Nephron progenitor cell (in vitro differentiated cells): ENCODE measurements around the gene TRABD.

Source experiments
- DNase-seq: peaks from one replicate; pipeline ENCODE4 v3.0.0; 2021
- H3K27ac Mint-ChIP-seq: 2 replicates; pipeline ENCODE4 v1.8.0; 2021; ENCODE audit warnings: mild to moderate bottlenecking, moderate library complexity, mixed read lengths
- H3K27me3 Mint-ChIP-seq: 2 replicates; pipeline ENCODE4 v1.8.0; 2021; ENCODE audit warnings: mild to moderate bottlenecking, low read depth, mixed read lengths; ENCODE audit not compliant: poor library complexity
- H3K36me3 Mint-ChIP-seq: 2 replicates; pipeline ENCODE4 v1.8.0; 2021; ENCODE audit warnings: low read depth, mixed read lengths
- H3K4me1 Mint-ChIP-seq: 2 replicates; pipeline ENCODE4 v1.8.0; 2021; ENCODE audit warnings: mixed read lengths
- H3K4me3 Mint-ChIP-seq: 2 replicates; pipeline ENCODE4 v1.8.0; 2021; ENCODE audit warnings: mild to moderate bottlenecking, moderate library complexity, mixed read lengths
- H3K9me3 Mint-ChIP-seq: 2 replicates; pipeline ENCODE4 v1.8.0; 2021; ENCODE audit warnings: mild to moderate bottlenecking, moderate library complexity, mixed read lengths
- TF ChIP-seq, protein P1 (sequence below): fragments of 200-600 bp; sonication (generic); IDR thresholded peaks from 2 replicates; pipeline ENCODE4 v1.5.0; 2021; ENCODE audit warnings: antibody characterized with exemption

Gene TRABD

GRCh38 chr22:50228366-50228765 is 42.7 kb downstream of the TRABD start:
- H3K9me3 Mint-ChIP-seq: no peaks in the 10 kb centered on the region
- DNase-seq: no peak
- peaks cover 5% of the 10 kb centered on the region for H3K4me1 Mint-ChIP-seq
- peaks cover 10% of the 10 kb centered on the region for H3K27me3 Mint-ChIP-seq
- TF ChIP-seq, protein P1, sequence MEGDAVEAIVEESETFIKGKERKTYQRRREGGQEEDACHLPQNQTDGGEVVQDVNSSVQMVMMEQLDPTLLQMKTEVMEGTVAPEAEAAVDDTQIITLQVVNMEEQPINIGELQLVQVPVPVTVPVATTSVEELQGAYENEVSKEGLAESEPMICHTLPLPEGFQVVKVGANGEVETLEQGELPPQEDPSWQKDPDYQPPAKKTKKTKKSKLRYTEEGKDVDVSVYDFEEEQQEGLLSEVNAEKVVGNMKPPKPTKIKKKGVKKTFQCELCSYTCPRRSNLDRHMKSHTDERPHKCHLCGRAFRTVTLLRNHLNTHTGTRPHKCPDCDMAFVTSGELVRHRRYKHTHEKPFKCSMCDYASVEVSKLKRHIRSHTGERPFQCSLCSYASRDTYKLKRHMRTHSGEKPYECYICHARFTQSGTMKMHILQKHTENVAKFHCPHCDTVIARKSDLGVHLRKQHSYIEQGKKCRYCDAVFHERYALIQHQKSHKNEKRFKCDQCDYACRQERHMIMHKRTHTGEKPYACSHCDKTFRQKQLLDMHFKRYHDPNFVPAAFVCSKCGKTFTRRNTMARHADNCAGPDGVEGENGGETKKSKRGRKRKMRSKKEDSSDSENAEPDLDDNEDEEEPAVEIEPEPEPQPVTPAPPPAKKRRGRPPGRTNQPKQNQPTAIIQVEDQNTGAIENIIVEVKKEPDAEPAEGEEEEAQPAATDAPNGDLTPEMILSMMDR: no peak
- H3K36me3 Mint-ChIP-seq: peaks cover 13% of the 10 kb centered on the region
- H3K27ac Mint-ChIP-seq: peak overlapping the region; percentile 45
- H3K4me3 Mint-ChIP-seq: no peak overlapping the region

DNA sequence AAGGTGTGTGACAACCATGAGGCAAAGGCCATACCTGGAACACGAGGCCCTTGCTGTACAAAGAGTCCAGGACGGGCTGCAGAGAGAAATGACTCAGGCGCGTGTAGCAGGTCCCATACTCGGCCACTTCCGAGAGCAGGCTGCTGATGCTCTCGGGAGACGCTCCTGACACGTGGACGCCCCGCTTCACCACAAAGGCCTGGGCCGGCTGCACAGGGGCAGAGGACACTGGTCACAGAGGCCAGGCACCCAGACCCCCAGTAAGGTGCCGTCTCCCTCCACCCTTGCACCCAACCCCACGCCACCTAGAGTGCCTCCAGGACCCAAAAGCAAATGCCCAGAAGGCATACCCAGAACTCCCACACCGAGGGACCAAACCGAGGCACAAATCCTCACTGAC is 43.7 kb downstream of the TRABD start:
- Mint-ChIP-seq H3K36me3 (peaks cover 16% of the 10 kb centered on the region), H3K4me1 (no peaks in the 10 kb centered on the region), H3K9me3 (no peaks in the 10 kb centered on the region), H3K4me3 (no peak overlapping the region), H3K27ac (no peak overlapping the region), H3K27me3 (peaks cover 7% of the 10 kb centered on the region)
- TF ChIP-seq, protein P1: no peak
- DNase-seq: no peak

- no peak for DNase-seq
- no peaks in the 10 kb centered on the region for H3K4me1 Mint-ChIP-seq
- peaks cover 10% of the 10 kb centered on the region for H3K27me3 Mint-ChIP-seq
- H3K4me3 Mint-ChIP-seq: no peak overlapping the region
- H3K9me3 Mint-ChIP-seq: no peaks in the 10 kb centered on the region
- TF ChIP-seq, protein P1: no peak
- peak overlapping the region; percentile 38 for H3K27ac Mint-ChIP-seq
- H3K36me3 Mint-ChIP-seq: peaks cover 28% of the 10 kb centered on the region
Observed at GRCh38 chr22:50232481-50233151, 46.9 kb downstream of the TRABD start.

GRCh38 chr22:50233223-50233622 is 47.5 kb downstream of the TRABD start:
- H3K4me1 Mint-ChIP-seq: no peaks in the 10 kb centered on the region
- H3K27me3 Mint-ChIP-seq: peaks cover 13% of the 10 kb centered on the region
- TF ChIP-seq, protein P1: no peak
- no peak overlapping the region for H3K4me3 Mint-ChIP-seq
- peaks cover 34% of the 10 kb centered on the region for H3K36me3 Mint-ChIP-seq
- no peak overlapping the region for H3K27ac Mint-ChIP-seq
- no peaks in the 10 kb centered on the region for H3K9me3 Mint-ChIP-seq
- no peak for DNase-seq

- no peak overlapping the region for H3K4me3 Mint-ChIP-seq
- TF ChIP-seq, protein P1: peak; percentile 48
- peak; percentile 31 for DNase-seq
- H3K27ac Mint-ChIP-seq: no peak overlapping the region
- H3K4me1 Mint-ChIP-seq: peaks cover 11% of the 10 kb centered on the region
- H3K9me3 Mint-ChIP-seq: no peaks in the 10 kb centered on the region
- peaks cover 12% of the 10 kb centered on the region for H3K27me3 Mint-ChIP-seq
- H3K36me3 Mint-ChIP-seq: peaks cover 29% of the 10 kb centered on the region
Observed at GRCh38 chr22:50236731-50237409, 51.2 kb downstream of the TRABD start.

- Mint-ChIP-seq H3K36me3 (peaks cover 24% of the 10 kb centered on the region), H3K27me3 (peaks cover 14% of the 10 kb centered on the region), H3K4me3 (no peak overlapping the region), H3K27ac (no peak overlapping the region), H3K9me3 (no peaks in the 10 kb centered on the region), H3K4me1 (peaks cover 29% of the 10 kb centered on the region)
- TF ChIP-seq, protein P1: no peak
- no peak for DNase-seq
Observed at GRCh38 chr22:50238755-50239154, 53.0 kb downstream of the TRABD start.
